GM19395 (cell line): ENCODE results near the gene TM7SF3.
"Not testable (repeated sequence)": the region's sequence is repeated elsewhere in the genome, so short reads cannot be mapped to it uniquely, and the experiment has no call there.

Experiments
- ATAC-seq: cut with Tn5 transposase; IDR thresholded peaks from one replicate; pipeline ENCODE4 v1.9.1; 2021; ENCODE audit warnings: mild to moderate bottlenecking, moderate library complexity; ENCODE audit not compliant: unreplicated experiment

TM7SF3 gene

DNA sequence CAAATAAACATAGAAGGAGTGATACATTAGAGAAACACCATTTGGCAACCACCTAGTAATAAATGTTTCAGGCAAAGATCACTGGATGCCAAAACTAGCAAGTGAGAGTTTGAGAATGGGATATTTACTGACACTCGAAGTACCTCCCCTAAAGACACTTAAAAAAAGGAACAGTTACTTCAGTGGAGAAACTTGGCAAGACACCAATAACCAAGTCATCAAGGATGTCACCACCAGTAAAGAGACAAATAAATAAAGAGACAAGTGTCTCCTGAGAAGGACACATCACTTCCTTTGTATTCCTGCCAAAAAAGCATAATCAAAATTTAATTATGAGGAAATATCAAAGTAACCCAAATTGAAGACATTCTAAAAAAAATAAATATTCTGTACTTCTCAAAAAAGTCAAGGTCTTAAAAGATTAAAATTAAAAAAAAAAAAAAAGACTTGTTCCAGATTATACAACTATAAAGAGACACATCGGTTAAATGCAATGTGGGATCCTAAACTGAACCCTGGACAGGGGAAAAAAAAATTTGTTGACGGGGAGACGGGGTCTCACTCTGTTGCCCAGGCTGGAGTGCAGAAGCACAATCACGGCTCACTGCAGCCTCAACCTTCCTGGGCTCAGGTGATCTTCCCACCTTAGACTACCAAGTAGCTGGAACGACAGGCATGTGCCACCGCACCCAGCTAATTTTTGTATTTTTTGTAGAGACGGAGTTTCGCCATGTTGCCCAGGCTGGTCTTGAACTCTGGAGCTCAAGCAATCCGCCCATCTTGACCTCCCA is 26.4 kb downstream of the TM7SF3 start:
- ATAC-seq, result no peak

DNA sequence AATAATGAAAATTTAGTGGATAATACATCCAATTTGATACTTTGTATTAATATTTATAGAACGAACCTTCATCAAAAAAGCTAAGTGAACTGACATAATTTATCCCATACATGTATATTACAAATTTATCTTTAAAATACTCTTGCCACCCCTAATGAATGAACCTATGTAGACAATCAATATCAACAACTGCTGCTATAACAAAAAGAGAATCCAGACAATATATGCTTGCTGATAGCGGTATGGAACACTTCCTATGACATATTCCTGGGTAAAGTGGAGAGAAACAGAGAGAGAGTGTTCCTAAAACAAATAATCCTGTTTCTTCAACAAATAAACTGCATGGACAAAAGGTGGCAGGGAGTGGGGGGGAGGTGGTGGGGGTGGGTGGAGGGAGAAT is 31.3 kb downstream of the TM7SF3 start:
- ATAC-seq, result no peak

- ATAC-seq, result no peak
Observed at GRCh38 chr12:26979733-26980132, 34.5 kb downstream of the TM7SF3 start.

- ATAC-seq, result no peak
Observed at GRCh38 chr12:26978801-26979200, 35.4 kb downstream of the TM7SF3 start.

GRCh38 chr12:26976687-26977086 is 37.5 kb downstream of the TM7SF3 start:
- ATAC-seq, result no peak

DNA sequence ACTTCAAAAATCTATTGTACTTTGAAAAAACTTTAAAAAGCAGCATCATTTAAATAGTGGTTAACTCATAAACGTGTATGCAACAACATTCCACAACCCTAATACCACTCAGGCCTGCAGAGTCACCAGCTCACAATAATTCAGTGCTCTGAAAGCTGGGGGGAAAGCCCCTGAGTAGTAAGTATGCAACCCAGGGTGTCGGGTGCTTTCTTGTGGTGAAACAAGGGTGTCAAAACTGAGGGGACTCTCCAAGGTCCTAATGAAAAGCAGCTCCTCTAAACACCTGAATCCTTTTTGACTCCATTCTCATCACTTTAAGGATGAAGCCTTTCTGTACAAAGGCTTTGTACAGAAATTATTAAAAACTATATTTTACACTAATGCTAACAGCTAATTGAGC is 42.2 kb downstream of the TM7SF3 start:
- peak; percentile 98 for ATAC-seq

DNA sequence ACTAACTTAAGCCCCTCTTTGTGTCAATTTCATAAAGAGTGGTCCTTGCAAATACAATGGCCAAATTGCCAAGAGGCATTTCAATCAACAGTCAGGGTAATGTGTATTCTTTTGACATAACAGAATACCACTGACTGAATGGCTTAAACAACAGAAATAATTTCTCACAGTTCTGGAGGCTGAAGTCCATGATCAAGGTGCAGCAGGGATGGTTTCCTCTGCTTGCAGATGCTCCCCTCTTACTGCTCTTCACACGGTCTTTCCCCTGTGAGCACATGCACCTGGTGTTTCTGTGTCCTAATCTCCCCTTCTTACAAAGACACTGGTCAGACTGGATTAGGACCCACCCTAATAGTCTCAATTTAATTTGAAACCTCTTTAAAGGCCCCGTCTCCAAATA is 44.0 kb downstream of the TM7SF3 start:
- no peak for ATAC-seq

- no peak for ATAC-seq
Observed at GRCh38 chr12:26966842-26967241, 47.3 kb downstream of the TM7SF3 start.

GRCh38 chr12:26963413-26963812 is 50.8 kb downstream of the TM7SF3 start:
- no peak for ATAC-seq

- no peak for ATAC-seq
Observed at GRCh38 chr12:26961803-26962202, 52.4 kb downstream of the TM7SF3 start.

DNA sequence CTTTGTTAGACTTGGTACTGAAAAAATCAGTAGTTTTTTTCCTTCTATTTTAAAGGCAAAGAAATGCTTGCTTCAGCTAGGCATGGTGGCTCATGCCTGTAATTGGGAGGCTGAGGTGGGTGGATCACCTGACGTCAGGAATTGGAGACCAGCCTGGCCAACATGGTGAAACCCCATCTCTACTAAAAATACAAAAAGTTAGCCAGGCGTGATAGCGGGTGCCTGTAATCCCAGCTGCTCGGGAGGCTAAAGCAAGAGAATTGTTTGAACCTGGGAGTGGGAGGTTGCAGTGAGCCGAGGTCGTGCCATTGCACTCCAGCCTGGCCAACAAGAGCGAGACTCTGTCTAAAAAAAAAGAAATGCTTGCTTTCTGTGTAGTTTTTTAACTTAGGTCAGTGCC is 52.8 kb downstream of the TM7SF3 start:
- not testable (repeated sequence) for ATAC-seq

GRCh38 chr12:26954027-26954426 is 60.2 kb downstream of the TM7SF3 start:
- ATAC-seq, result no peak

DNA sequence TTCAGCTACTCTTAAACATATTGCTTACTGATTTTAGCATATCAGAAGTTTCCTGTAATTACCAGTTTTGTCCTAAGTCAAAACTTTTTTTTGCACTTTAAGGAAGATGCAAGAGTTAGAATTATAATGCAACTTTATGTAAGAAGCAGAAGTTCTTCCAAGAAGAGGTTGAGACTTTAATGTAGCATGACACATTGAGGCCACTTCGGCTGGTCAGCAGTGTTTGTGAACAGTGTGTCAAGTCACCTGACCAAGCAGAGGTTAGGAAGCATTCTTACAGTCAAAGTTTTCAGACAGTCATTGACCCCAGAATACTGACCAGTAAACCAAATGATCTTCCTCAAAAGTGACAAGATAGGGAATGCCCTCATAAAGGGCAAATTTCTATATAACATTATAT is 60.7 kb downstream of the TM7SF3 start:
- no peak for ATAC-seq

GRCh38 chr12:26948309-26948708 is 65.9 kb downstream of the TM7SF3 start:
- no peak for ATAC-seq

DNA sequence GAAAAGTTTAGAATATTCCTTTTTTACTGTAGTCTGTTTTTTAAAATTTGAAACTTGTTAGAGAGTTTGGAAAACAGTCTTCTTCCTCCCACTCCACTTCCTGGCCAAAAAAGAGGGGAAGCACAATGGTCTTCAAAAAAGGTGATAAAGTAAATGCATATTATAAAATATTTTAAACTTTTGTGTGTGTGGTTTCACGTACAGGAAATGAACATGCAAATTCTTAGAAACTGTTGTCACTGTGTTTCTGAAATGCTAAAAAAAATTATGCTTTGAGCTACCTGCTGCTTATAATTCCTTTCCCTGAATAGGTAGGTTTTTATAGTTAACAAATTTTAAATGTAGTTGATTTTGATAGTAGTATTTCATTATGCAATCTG is 73.0 kb downstream of the TM7SF3 start:
- no peak for ATAC-seq

- no peak for ATAC-seq
Observed at GRCh38 chr12:26940516-26941214, 73.5 kb downstream of the TM7SF3 start.

GRCh38 chr12:26939953-26940352 is 74.2 kb downstream of the TM7SF3 start:
- no peak for ATAC-seq

- no peak for ATAC-seq
Observed at GRCh38 chr12:26939192-26939832, 74.9 kb downstream of the TM7SF3 start.

DNA sequence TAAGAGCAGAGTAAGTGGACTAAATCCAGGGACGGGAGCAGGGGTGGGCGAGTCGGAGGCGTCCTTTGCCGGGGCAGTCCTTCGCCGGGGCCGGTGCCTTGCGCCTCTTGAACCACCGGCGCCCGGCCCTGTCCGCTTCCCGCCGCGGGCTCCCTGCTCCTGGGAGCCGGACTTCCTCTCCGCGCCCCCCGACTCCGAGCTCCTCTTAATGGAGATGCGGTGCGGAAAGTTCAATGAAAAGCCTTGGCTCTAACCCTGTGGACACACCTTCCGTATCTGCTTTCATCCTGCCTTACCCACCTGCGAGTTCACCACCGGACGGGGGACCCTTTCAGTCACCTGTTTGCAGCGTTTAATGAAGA is 75.5 kb downstream of the TM7SF3 start:
- peak; percentile 21 for ATAC-seq

- peak; percentile 83 for ATAC-seq
Observed at GRCh38 chr12:26937863-26938700, 76.1 kb downstream of the TM7SF3 start, which contains the start of the genes FGFR1OP2 and INTS13. TSS of gene FGFR1OP2 (plus strand) at chr12:26938470. CDS start at chr12:26954159, 15,689 bp downstream. TSS of gene INTS13 (minus strand) at chr12:26937981. CDS start at chr12:26936803, 1,178 bp downstream.

- no peak for ATAC-seq
Observed at GRCh38 chr12:26937443-26937862, 76.7 kb downstream of the TM7SF3 start.
